Astrocyte (in vitro differentiated cells and primary cell): ENCODE results near the gene KBTBD3.
A peak's percentile ranks its signal among the peaks of the same experiment; 100 is the strongest.

Experiments
- EZH2 ChIP-seq: IDR thresholded peaks from 2 replicates; pipeline ENCODE4 v1.6.1; 2012; ENCODE audit warnings: mild to moderate bottlenecking, low read length, inconsistent platforms; ENCODE audit not compliant: insufficient read depth
- TF ChIP-seq, protein P1 (sequence below): IDR thresholded peaks from 2 replicates; pipeline ENCODE4 v1.5.1; 2011; ENCODE audit warnings: low read depth, mild to moderate bottlenecking, inconsistent platforms, low read length, moderate library complexity; ENCODE audit not compliant: insufficient read depth

DNA sequence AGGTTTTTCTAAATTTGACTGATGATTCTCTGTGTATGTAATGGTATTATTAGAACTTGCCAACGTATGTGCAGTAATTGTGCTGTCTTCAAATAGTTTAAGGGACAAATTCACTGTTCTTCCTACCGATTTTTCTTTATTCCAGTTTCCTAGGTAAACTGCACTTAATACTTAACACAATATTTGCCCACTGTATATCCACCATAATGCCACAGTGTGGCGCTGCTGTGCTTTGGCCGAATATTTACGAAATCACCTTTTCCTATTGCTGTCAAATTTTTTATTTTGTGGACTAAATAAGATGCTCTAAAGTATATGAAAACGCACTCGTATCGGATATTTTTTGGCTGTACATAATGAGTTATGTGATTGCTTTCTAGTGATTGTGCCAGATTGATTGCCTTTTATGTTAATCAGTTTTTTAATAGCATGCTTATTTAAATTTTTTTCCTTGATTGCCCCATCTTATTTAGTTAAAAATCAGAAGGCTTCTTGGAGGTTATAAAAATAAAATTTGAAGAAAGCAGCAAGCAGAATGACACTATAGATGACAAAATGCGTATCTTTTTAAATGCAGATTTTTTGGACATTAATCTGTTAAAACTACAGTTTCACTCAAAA is 10.8 kb upstream of the KBTBD3 start:
- TF ChIP-seq, protein P1, sequence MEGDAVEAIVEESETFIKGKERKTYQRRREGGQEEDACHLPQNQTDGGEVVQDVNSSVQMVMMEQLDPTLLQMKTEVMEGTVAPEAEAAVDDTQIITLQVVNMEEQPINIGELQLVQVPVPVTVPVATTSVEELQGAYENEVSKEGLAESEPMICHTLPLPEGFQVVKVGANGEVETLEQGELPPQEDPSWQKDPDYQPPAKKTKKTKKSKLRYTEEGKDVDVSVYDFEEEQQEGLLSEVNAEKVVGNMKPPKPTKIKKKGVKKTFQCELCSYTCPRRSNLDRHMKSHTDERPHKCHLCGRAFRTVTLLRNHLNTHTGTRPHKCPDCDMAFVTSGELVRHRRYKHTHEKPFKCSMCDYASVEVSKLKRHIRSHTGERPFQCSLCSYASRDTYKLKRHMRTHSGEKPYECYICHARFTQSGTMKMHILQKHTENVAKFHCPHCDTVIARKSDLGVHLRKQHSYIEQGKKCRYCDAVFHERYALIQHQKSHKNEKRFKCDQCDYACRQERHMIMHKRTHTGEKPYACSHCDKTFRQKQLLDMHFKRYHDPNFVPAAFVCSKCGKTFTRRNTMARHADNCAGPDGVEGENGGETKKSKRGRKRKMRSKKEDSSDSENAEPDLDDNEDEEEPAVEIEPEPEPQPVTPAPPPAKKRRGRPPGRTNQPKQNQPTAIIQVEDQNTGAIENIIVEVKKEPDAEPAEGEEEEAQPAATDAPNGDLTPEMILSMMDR = peak; percentile 98
- no peak for TF ChIP-seq EZH2
